Parathyroid adenoma (tissue), 2 donors: Measurements from ENCODE around the gene B3GAT2.

ENCODE experiments used
- H2AFZ ChIP-seq: fragments of 300-600 bp; sonication (generic); one replicate; pipeline ENCODE4 v1.7.0; 2017; ENCODE audit warnings: antibody characterized with exemption, mild to moderate bottlenecking
- H3K27ac ChIP-seq: fragments of 300-600 bp; sonication (generic); one replicate; pipeline ENCODE4 v1.7.0; 2017
- H3K27me3 ChIP-seq: fragments of 300-600 bp; sonication (generic); one replicate; pipeline ENCODE4 v1.7.0; 2017; ENCODE audit warnings: low read length; ENCODE audit not compliant: control insufficient read depth, insufficient read depth
- H3K36me3 ChIP-seq: fragments of 300-600 bp; sonication (generic); one replicate; pipeline ENCODE4 v1.7.0; 2017; ENCODE audit warnings: low read length; ENCODE audit not compliant: control insufficient read depth, insufficient read depth
- H3K4me1 ChIP-seq: fragments of 300-600 bp; sonication (generic); one replicate; pipeline ENCODE4 v1.7.0; 2017; ENCODE audit warnings: control low read depth
- H3K4me2 ChIP-seq: fragments of 300-600 bp; sonication (generic); one replicate; pipeline ENCODE4 v1.7.0; 2017; ENCODE audit warnings: low read length
- H3K4me3 ChIP-seq: fragments of 300-600 bp; sonication (generic); one replicate; pipeline ENCODE4 v1.7.0; 2017; ENCODE audit warnings: low read depth, low read length
- H3K79me2 ChIP-seq: fragments of 300-600 bp; sonication (generic); one replicate; pipeline ENCODE4 v1.7.0; 2017; ENCODE audit warnings: control low read depth
- H3K9ac ChIP-seq: fragments of 300-600 bp; sonication (generic); one replicate; pipeline ENCODE4 v1.7.0; 2017; ENCODE audit warnings: mild to moderate bottlenecking
- H3K9me3 ChIP-seq: fragments of 300-600 bp; sonication (generic); one replicate; pipeline ENCODE4 v1.7.0; 2017; ENCODE audit warnings: low read length; ENCODE audit not compliant: control insufficient read depth
- CTCF ChIP-seq: fragments of 300-600 bp; sonication (generic); IDR thresholded peaks from one replicate; pipeline ENCODE4 v1.7.0; 2017; ENCODE audit warnings: antibody characterized with exemption, mild to moderate bottlenecking
- donor health status: primary hyperparathyroidism.

B3GAT2 gene

GRCh38 chr6:70847106-70848084, 109.5 kb downstream of the B3GAT2 start:
- Histone ChIP-seq H3K4me3 (no peak overlapping the region), H3K4me1 (no peaks in the 10 kb centered on the region), H3K36me3 (no peaks in the 10 kb centered on the region), H3K27me3 (no peaks in the 10 kb centered on the region), H3K9ac (no peak overlapping the region), H2AFZ (no peak overlapping the region), H3K79me2 (no peaks in the 10 kb centered on the region), H3K4me2 (no peak overlapping the region), H3K9me3 (no peaks in the 10 kb centered on the region), H3K27ac (no peak overlapping the region)
- TF ChIP-seq CTCF = no peak

GRCh38 chr6:70846207-70846835, 110.5 kb downstream of the B3GAT2 start:
- Histone ChIP-seq H2AFZ (no peak overlapping the region), H3K4me2 (no peak overlapping the region), H3K27ac (no peak overlapping the region), H3K9me3 (no peaks in the 10 kb centered on the region), H3K4me3 (no peak overlapping the region), H3K36me3 (no peaks in the 10 kb centered on the region), H3K4me1 (no peaks in the 10 kb centered on the region), H3K9ac (no peak overlapping the region), H3K27me3 (no peaks in the 10 kb centered on the region), H3K79me2 (no peaks in the 10 kb centered on the region)
- TF ChIP-seq CTCF = no peak

GRCh38 chr6:70844301-70844700, 112.6 kb downstream of the B3GAT2 start:
- H3K79me2 ChIP-seq = no peaks in the 10 kb centered on the region
- no peaks in the 10 kb centered on the region for H3K9me3 ChIP-seq
- H3K27ac ChIP-seq = no peak overlapping the region
- no peak for TF ChIP-seq CTCF
- H2AFZ ChIP-seq = no peak overlapping the region
- no peak overlapping the region for H3K9ac ChIP-seq
- no peaks in the 10 kb centered on the region for H3K4me1 ChIP-seq
- H3K4me3 ChIP-seq = no peak overlapping the region
- no peak overlapping the region for H3K4me2 ChIP-seq
- H3K36me3 ChIP-seq = no peaks in the 10 kb centered on the region
- no peaks in the 10 kb centered on the region for H3K27me3 ChIP-seq

GRCh38 chr6:70843328-70843918, 113.4 kb downstream of the B3GAT2 start:
- no peak overlapping the region for H3K4me2 ChIP-seq

More at GRCh38 chr6:70843328-70843918, 113.4 kb downstream of the B3GAT2 start:
- no peaks in the 10 kb centered on the region for H3K9me3 ChIP-seq
- no peaks in the 10 kb centered on the region for H3K36me3 ChIP-seq
- H3K9ac ChIP-seq = no peak overlapping the region
- H3K27ac ChIP-seq = no peak overlapping the region
- H3K4me1 ChIP-seq = no peaks in the 10 kb centered on the region
- H2AFZ ChIP-seq = no peak overlapping the region
- no peaks in the 10 kb centered on the region for H3K79me2 ChIP-seq
- no peaks in the 10 kb centered on the region for H3K27me3 ChIP-seq
- TF ChIP-seq CTCF = no peak
- no peak overlapping the region for H3K4me3 ChIP-seq
